ENCODE results near the gene CASZ1.

The CASZ1 gene

DNA sequence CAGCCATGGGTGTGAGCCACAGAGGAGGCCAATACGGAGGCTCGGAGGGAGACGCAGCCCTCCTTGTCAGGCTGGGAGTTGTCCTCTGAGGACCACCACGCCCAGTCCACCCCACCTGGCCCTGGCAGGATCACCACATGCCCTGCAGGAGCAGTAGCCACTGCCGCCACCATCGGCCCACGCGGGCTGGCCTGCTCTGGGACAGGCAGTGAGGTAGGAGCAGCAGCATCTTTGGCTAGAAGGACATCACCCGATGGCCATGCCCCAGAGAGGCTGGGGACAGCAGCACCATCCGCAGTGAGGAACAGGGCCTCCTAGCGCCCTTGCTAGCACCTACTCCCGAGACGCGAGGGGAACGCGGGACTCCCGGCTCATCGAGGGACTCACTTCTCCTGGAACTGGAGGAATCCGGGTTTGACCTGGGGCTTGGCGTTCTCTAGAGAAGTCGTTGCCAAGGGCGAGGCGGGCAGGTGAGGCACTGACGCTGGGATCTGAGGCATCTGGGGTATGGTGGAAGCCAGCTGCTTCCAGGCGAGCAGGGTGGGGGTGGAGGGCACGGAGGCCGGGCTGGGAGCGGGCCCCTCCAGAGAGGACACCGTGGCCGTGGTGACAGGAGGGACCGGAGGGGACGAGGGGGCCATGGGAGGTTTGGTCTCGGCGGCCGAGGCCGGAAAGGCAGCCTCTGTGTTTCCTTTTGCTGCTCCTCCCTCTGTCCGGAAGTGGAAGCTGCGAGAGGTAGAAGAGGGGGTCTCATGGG, 148.9 kb downstream of the CASZ1 start:
- no peak for DNase-seq

DNA sequence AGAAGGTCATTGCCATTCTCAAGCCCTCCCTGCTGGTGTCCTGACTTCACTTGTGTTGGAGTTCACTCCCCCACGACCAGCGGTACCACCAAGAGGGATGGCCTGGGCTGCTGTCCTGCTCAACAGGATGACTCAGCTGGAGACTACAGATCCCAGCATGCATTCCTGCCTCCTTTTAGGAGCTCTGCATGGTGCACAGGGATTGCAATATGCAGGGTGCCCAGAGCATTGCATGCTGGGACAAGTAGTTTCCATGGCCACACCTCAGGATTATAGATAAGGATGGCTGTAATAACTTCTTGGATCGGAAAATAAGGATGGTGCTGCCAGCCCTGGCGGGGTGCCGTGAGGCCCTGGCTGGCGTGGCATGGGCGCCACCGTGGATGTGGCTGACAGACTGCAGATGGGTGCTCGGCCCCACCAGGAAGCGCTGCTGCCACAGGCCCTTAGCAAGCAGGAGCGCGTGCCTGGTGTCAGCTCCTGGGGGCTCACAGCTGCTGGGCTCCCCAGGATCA, 150.0 kb downstream of the CASZ1 start:
- peak; percentile 54 for DNase-seq

DNA sequence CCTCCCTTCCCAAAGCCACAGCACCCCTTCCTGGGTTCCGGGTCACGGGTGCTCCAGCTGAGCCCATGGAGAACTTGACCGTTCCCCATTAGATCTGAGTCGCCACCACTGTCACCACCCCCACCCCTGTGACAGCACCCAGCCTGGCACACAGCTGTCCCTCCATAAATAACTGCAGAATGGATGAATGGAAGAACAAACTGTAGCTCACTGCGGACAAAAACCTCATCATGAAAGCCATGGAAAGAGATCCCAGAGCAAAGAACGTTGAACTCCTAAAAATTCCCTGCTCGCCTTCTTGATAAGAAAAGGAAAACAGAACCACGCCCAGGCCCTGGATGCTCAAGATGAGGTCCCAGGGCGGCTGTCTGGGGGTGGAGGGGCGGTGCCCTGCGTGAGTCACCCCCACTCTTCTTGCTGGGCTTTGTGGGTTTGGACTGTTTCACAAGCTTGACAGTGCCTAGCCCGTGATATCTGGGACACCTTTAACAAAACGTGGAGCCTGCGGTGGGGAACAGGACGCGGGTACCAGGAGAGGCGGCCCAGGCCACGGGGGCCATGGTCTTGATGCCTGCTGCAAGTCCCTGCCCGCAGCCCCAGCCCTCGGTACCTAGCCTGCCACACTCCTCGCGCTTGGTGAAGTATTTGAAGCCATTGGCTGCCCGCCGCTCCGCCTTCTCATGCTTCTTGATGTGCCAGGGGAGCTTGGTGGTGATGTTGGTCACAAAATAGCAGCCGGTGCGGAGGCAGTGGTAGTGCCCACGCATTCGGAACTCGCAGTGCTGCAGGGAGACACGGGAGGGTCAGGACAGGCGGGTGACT, 151.9 kb downstream of the CASZ1 start:
- DNase-seq: peak; percentile 41

DNA sequence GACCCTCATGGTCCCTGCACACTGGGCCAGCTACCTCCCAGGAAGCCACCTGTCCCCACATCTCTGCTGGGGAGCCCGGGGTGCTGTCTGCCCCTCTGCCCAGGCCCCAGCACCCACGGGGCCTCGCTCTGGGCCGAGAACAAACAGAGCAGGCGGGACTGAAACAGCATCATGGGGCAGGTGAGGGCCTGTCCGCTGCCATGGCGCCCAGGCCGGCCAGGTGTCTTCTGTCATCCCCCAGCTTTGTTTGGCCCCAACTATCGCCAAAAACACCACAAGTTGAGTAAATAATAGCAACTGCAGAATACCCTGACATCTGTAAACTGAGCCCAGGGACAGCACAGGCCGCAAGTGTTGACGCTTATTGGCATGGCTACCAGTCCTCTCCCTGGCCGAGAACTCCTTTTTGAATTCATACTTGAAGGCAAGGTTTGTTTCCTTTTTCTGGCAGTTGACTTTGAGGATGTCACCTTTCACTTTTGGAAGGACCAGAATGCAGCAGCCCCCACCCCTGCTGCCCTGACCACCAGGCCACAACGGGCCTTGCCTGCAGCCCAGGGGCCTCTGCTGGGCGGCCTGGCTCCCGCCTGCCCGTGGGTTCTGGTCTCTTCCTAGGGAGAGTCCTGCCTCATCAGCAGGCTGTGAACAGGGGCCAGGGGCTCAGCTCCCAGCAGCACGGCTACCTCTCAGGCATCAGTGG, 152.7 kb downstream of the CASZ1 start:
- no peak for DNase-seq

DNA sequence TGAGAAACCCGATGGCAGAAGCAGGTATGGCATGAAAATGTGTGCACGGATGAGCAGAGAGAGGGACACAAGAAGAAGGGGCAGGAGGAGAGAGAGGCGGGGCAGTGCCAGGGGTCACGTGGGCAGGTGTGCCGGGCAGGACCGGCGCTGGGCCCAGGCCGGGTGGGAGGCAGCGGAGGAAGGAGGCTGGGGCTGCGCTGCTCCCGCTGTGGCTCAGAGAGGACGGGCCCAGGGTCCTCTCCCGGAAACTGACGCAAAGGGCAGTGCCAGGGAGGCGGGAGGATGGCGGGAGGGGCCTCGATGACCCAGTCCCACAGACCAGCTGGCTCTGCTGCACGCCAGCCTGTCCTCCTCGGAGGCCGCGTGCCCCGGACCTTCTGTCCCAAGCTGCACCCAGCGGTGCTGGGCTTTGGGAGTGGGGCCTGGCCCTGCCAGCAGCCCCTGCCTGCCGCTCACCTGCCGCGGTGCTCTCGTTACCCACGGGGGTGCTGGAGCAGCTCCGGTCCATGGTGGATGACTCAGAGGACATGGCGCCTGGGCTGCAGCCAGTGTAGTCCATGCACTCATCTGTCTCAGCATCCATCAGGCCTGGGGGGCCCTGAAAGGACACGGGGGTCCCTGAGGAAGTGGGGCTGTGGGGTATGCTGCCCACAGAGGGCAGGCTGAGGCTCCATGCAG, 153.9 kb downstream of the CASZ1 start:
- no peak for DNase-seq

DNA sequence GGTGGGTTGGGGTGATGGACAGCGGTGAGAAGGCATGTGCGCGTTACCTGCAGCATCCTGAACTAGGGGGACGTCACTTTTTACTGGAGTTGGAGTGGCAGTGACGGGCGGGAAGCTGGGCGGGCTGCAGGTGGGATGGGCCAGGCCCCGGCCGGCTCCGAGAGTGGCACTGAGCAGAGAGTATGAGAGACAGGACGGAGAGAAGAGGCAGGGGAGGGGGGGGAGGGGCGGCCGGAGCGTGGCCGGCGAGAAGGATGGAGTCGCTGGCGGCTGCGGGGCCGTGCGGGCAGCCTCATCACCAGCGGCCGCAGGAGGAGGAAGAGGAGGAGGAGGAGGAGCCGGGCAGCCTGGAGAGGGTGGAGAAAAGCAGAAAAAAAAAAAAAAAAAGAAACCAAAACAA, 154.5 kb downstream of the CASZ1 start:
- no peak for DNase-seq

DNA sequence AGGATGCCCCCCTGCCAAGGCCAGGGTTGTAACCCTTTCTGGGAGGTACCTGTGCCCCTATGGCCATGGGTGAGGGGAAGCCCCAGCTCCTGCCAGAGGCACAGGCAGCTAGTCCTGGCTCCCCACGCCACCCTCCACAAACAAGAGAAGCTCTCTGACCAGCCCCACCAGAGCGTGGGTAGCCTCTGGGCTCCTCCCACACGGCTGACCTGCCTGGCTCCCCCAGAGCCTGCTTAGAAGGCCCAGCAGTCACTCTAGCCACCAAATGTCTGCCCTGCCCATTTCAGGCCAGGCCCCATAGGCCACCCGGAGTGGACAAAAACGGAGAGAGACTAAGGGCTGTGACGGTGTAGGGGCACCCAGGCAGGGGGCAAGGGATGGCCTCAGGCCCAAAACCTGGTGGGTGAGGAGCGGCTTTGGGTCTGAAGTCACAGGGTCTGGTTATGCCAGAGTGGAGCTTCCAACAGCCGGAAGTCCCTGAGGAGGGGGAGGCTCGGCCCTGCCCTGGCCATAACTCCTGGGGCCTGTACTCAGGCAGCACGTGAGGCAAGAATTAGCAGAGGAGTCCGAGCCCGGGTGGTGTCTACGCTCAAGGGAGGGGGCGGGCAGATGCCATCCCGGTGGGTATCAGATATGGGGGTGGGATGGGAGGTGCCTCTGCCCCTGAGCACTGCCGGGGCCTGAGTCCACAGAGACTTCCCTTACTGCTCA, 155.4 kb downstream of the CASZ1 start:
- DNase-seq: no peak

DNA sequence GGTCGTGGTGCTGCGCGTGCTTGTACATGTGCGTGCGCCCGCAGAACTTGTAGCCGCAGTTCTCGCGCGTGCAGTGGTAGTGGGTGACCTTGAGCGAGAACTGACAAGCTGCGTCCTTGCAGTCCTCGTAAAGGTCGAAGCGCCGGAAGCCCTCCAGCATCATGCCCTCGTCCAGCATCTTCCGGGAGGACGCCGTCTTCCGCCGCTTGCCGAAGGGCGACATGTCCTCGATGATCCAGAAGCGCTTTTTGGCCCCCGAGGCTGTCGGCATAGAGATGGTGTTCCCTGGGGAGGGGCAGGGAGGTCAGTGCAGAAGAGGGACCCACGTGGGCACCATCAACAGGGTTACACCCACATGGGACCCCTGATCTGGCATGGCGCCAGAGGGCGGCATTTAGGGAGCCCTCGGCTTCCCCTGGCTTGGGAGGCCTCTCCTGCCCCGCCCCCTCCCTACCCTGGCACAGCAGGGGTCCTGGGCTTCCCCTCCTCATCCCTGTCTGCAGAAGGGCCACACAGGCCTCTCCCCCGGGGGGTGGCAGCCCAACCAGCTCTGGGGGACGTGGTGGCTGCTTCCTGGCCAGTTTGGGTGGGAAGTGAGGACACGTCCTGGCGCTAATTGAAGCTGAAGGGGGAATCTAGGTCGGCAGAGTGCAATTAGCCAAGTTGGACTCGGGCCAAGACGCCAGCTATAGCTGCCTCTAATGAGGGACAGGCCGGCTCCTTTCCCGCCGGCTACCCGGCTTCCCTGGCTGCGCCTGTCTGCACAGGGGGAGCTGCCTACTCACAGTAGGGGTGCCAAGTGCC, 156.5 kb downstream of the CASZ1 start:
- no peak for DNase-seq

DNA sequence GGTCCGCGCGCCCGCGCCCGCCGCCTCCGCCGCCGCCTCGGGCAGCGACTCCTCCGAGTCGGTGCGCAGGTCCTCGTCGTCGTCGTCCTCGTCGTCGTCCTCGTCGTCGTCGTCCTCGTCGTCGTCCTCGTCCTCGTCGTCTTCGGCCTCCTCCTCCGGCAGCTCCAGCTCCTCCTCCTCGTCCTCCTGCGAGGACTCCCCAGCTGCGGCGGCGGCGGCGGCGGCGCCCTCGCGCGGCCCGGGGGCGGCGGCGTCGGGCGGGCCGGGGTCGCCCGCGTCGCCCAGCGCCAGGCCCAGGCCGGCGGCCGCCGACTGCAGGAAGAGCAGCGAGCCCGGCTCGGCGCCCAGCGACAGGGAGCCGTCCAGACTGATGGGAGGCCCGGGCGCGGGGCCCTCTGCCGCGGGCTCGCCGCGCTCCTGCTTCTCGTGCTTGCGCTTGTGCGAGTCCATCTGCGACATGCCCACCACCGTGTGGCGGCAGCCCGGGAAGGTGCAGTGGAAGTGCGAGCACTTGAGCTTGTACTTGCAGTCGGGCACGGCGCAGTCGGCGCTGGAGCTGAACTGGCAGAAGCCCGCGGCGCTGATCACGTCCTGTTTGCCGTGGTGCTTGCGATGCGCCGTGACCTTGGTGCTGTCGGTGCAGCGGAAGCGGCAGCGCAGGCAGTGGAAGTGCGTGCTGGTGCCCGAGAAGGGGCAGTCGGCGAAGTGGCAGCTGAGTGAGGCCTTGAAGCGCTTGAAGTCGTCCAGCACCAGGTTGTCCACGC, 157.3 kb downstream of the CASZ1 start:
- DNase-seq: no peak

DNA sequence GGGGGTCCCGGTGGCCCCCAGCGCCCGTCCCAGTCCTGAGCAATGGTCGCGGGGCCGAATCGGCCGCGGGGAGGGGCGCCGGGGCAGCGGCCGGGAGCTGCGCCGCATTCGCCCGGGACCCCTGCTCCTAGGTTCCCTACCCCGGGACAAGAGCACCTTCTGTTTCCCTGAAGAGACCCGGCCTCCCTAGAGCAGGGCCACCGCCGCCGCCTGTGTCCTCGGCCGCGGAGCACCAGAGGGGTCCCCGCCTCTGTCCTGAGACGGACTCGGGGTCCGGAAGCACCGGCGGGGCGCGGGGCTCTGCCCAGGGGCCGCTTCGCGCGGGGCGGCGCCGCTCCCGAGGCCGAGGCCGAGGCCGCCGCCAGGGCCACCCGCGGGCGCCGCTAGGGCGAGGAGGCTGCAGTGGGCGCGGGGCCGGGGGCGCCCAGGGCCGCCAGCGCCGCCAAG, 157.9 kb downstream of the CASZ1 start:
- DNase-seq: no peak

DNA sequence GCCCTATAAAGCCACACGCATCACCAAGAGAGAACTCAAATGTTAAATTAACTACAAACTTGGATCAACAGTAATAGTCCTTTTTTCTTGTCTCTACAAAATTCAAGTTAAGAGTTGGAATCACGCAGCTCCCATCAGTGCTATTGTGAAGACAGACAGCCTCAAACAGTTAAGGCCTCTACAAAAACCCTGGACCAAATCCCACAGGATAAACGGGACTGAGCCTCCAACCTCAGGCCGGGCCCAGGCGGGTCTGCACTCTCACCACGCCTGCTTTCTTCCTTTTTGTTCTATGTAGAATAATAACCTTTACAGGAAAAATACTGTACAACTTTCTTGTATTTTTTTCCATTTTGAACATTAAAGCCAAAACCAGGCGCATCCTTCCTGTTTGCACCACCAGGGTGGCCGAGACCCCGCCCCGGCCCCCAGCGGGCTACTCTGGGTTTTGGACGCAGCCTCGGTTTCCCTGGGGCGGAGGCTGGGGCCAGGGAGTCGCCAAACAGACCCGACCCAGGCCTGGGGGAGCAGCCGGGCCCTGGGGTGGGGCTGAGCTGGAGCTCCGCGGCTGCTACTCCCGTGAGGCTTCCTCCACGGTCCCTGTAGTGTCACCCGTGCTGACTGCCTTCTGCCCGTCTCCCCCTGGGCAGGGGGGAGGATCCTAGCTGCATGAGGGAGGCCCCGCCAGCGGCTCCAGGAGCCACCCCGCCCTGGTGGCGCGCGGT, 158.4 kb downstream of the CASZ1 start:
- no peak for DNase-seq

DNA sequence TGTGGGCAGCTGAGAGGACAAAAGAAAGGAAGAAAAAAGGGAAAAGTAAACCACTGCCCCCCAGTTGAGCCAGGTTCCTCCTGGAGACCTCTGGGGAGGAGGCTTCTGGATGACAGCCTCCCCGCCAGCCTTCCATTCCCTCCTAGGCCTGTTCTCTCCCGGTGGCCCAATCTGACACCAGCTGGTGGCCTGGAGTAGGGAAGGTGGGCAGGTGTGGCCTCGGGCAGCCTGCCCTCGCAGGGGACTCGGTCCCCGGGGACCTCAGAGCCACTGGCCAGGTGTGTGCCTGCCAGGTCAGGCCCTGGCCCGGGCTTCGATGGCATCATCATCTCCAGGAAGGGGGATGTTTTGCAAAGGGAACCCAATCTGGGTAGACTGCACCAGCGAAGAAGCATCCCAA, 159.0 kb downstream of the CASZ1 start:
- no peak for DNase-seq

DNA sequence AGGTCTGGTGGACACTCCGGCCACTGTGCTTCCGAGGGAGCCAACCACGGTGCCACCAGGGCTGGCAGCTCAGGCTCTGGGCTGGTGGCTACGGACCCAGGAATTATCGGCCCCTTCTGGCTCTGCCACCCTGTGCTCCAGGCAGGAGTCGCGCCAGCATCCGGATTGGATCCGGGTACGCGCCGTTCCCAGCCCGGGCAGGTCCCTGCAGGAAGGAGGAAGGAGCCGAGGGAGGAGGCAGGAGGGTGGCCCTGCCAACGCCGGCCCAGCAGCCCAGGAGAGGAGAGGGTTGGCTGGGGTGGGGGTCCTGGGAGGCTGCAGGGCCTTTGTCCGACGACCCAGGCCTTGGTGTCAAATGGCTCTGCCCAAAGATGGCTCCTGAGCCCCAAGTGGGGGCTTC, 160.5 kb downstream of the CASZ1 start:
- no peak for DNase-seq

DNA sequence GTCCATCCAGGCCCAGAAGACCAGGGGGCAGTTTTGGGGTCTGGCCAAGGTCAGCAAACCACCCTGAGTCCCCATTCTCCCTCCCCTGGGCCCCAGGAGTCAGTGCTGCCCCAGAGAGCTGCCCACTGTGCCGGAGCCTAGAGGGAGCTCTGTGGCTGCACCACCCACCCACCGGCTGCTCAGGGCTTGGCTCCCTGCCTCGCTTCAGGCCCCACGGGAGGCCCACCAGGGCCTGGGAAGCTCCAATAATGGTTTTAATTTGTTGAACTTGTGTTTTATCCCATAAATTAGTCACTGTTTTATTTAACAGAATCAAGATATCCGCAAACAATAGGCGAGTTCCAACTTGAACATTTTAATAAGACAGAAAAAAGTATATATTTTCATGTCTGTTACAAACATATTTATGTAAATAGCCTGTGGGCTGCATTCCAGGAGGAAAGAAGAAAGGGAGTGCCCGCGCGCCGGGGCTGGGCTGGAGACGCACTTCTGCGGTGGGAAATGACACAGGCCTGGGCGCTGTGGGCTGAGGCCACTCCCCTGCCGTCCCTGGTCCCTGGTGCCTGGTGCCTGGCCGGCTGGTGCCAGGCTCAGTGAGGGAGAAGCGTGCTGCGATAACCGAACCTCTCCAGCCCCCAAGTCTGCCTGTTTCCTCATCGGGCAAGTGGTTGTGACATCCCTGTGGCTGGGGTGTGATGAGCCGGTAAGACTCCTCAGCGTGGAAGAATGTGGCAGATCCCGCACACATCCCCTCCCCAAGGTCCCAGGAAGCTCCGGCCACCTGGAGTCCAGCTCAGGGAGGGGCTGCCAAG, 161.2 kb downstream of the CASZ1 start:
- DNase-seq: no peak

DNA sequence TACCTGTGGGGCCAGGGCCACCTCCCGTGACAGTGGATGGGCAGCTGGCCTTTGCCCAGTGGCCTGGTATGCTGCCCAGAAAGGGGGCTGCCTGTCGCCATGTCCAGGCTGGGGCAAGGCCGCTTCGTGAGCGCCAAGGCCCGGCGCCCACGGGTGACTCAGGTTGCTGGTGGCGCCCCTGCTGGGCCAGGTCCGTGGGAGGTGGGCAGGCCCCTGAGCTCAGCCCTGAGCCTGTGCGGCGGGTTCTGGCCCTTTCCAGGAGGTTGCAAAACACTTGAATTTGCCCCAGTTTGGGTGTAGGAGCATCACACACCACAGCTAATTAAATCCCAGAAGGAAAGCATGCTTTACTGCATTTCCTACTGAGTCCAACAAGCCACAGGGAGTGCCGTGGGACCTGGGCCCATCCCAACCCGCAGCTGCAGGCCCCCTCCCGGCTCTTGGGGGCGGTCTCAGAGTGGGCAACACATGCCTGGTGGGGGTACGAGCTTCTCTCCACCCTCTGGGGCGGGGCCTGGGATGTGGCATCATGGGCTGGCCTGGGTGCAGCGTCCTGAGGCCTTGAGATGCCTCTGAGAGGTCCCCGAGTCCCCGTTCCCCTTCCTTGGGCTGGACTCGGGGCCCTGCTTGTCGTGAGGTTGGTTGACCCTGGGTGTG, 161.9 kb downstream of the CASZ1 start:
- no peak for DNase-seq

DNA sequence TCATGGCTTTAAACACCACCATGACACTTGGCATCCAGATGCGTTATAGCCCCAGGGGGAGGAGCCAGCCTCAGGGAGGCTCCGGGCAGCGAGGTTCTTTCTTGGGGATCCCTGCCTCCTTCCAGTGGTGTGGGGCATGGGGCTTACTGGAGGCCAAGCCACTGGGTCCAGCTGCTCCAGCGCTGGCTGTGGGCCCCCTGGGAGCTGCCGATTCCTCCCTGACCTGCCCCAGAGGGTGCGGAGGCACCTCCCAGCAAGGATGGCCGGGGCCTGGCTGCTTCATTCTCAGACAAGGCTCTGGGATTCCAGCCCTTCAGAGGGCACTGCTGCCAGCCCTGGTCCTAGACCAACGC, 162.4 kb downstream of the CASZ1 start:
- no peak for DNase-seq

DNA sequence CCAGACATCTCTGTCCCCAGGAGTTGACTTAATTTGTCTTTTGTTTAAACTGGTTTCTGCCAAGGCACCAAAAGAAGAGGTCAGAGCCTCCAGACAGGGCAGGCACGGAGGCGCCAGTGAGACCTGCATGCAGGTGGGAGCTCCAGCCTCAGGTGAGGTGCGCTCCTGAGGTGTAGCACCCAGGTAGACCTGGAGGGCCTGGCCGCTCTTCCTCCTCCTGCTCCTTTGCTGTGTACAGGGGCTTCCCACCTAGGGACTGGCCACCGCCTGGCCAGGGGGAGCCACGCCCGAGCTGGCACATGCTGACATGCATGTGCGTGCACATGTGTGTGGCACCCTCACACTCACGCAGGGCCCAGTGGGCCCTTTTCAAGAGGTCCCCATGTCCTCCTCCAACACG, 163.0 kb downstream of the CASZ1 start:
- no peak for DNase-seq

DNA sequence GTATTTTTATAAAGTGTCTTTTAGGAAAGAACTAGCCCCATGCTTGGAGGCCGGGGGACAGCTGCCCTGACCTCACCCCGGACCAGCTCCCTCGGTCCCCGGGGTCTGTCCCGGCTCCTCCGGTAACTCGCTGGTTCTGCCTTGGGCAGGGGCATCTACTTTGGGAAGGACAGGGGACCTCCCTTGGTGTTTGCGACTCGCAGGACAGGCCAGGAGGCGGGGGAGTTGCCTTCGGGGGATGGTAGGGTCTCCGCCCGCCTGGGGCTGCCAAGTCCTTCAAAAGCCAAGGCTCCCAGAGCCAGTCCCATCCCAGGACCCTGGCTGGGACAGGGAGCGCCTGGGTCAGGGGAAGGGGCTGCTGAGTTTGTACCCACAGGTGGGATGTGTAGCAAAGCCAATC, 163.8 kb downstream of the CASZ1 start:
- DNase-seq: no peak

Measured in HCEC 1CT (cell line).